Duodenal mucosa (tissue), 2 donors: ENCODE measurements around the gene TVP23A.

Experiments used
- H3K27ac ChIP-seq: one replicate; pipeline ENCODE4 v1.7.0; 2013; ENCODE audit warnings: low read depth, low read length
- H3K27me3 ChIP-seq, 2 donors: one replicate each; pipeline ENCODE4 v1.7.0; 2013; ENCODE audit warnings: low read length in 2 of 2, control low read depth in 1 of 2; ENCODE audit not compliant: insufficient read depth in 2 of 2, control insufficient read depth in 1 of 2
- H3K36me3 ChIP-seq, 2 donors: one replicate each; pipeline ENCODE4 v1.7.0; 2013; ENCODE audit warnings: low read length in 2 of 2, control low read depth in 1 of 2; ENCODE audit not compliant: insufficient read depth in 2 of 2, control insufficient read depth in 1 of 2
- H3K4me1 ChIP-seq, 2 donors: one replicate each; pipeline ENCODE4 v1.7.0; 2013; ENCODE audit warnings: low read length in 2 of 2, control low read depth in 1 of 2; ENCODE audit not compliant: insufficient read depth in 2 of 2, control insufficient read depth in 1 of 2
- H3K4me3 ChIP-seq, 2 donors: one replicate each; pipeline ENCODE4 v1.7.0; 2013; ENCODE audit warnings: low read length in 2 of 2, low read depth in 1 of 2
- H3K9ac ChIP-seq, 2 donors: one replicate each; pipeline ENCODE4 v1.7.0; 2013; ENCODE audit warnings: low read length in 2 of 2, low read depth in 1 of 2
- H3K9me3 ChIP-seq, 2 donors: one replicate each; pipeline ENCODE4 v1.7.0; 2013; ENCODE audit warnings: low read length in 2 of 2, control low read depth in 1 of 2; ENCODE audit not compliant: control insufficient read depth in 1 of 2

Gene TVP23A

GRCh38 chr16:10776280-10776679 is 42.3 kb downstream of the TVP23A start:
- no peaks in the 10 kb centered on the region for H3K4me1 ChIP-seq
- no peak overlapping the region for H3K4me3 ChIP-seq

GRCh38 chr16:10770907-10771306 is 47.7 kb downstream of the TVP23A start:
- Histone ChIP-seq H3K27ac (no peak overlapping the region), H3K36me3 (peaks cover 6 to 20% of the 10 kb centered on the region in 2 donors), H3K27me3 (no peaks in the 10 kb centered on the region), H3K4me3 (no peak overlapping the region), H3K9me3 (no peaks in the 10 kb centered on the region), H3K9ac (no peak overlapping the region), H3K4me1 (no peaks in the 10 kb centered on the region)

More at GRCh38 chr16:10776280-10776679, 42.3 kb downstream of the TVP23A start:
- H3K27ac ChIP-seq = no peak overlapping the region
- H3K9me3 ChIP-seq = no peaks in the 10 kb centered on the region
- no peaks in the 10 kb centered on the region for H3K36me3 ChIP-seq
- no peaks in the 10 kb centered on the region for H3K27me3 ChIP-seq
- no peak overlapping the region for H3K9ac ChIP-seq

- peaks cover 6 to 29% of the 10 kb centered on the region in 2 donors for H3K36me3 ChIP-seq
- no peaks in the 10 kb centered on the region for H3K4me1 ChIP-seq
Observed at GRCh38 chr16:10769381-10769780, 49.2 kb downstream of the TVP23A start.

GRCh38 chr16:10767127-10767526 is 51.5 kb downstream of the TVP23A start:
- H3K27ac ChIP-seq = no peak overlapping the region
- peaks cover 6 to 47% of the 10 kb centered on the region in 2 donors for H3K36me3 ChIP-seq
- H3K4me3 ChIP-seq = no peak overlapping the region
- no peaks in the 10 kb centered on the region for H3K9me3 ChIP-seq
- H3K27me3 ChIP-seq = no peaks in the 10 kb centered on the region
- H3K4me1 ChIP-seq = no peaks in the 10 kb centered on the region
- H3K9ac ChIP-seq = no peak overlapping the region

More at GRCh38 chr16:10769381-10769780, 49.2 kb downstream of the TVP23A start:
- no peak overlapping the region for H3K4me3 ChIP-seq
- H3K9me3 ChIP-seq = no peaks in the 10 kb centered on the region
- H3K9ac ChIP-seq = no peak overlapping the region
- no peak overlapping the region for H3K27ac ChIP-seq
- no peaks in the 10 kb centered on the region for H3K27me3 ChIP-seq

- H3K27ac ChIP-seq = no peak overlapping the region
- no peak overlapping the region for H3K9ac ChIP-seq
- no peaks in the 10 kb centered on the region for H3K4me1 ChIP-seq
- H3K27me3 ChIP-seq = no peaks in the 10 kb centered on the region
- peaks cover 10 to 59% of the 10 kb centered on the region in 2 donors for H3K36me3 ChIP-seq
- no peak overlapping the region for H3K4me3 ChIP-seq
- no peaks in the 10 kb centered on the region for H3K9me3 ChIP-seq
Observed at GRCh38 chr16:10765772-10766171, 52.8 kb downstream of the TVP23A start.

- Histone ChIP-seq H3K27ac (no peak overlapping the region), H3K9me3 (no peaks in the 10 kb centered on the region), H3K9ac (no peak overlapping the region), H3K36me3 (peaks cover 19 to 74% of the 10 kb centered on the region in 2 donors), H3K4me1 (no peaks in the 10 kb centered on the region), H3K4me3 (no peak overlapping the region), H3K27me3 (no peaks in the 10 kb centered on the region)
Observed at GRCh38 chr16:10763456-10763855, 55.1 kb downstream of the TVP23A start.

GRCh38 chr16:10762336-10763016 is 56.1 kb downstream of the TVP23A start:
- Histone ChIP-seq H3K9ac (no peak overlapping the region), H3K4me1 (no peaks in the 10 kb centered on the region), H3K36me3 (peaks cover 18 to 84% of the 10 kb centered on the region in 2 donors), H3K4me3 (no peak overlapping the region), H3K9me3 (no peaks in the 10 kb centered on the region), H3K27ac (no peak overlapping the region), H3K27me3 (no peaks in the 10 kb centered on the region)

- H3K27me3 ChIP-seq = no peaks in the 10 kb centered on the region
Observed at GRCh38 chr16:10761373-10761772, 57.2 kb downstream of the TVP23A start.

GRCh38 chr16:10760858-10761257 is 57.7 kb downstream of the TVP23A start:
- peaks cover 22 to 84% of the 10 kb centered on the region in 2 donors for H3K36me3 ChIP-seq
- H3K4me1 ChIP-seq = no peaks in the 10 kb centered on the region
- H3K9me3 ChIP-seq = no peaks in the 10 kb centered on the region
- H3K9ac ChIP-seq = no peak overlapping the region
- no peak overlapping the region for H3K4me3 ChIP-seq
- no peak overlapping the region for H3K27ac ChIP-seq
- no peaks in the 10 kb centered on the region for H3K27me3 ChIP-seq

More at GRCh38 chr16:10761373-10761772, 57.2 kb downstream of the TVP23A start:
- Histone ChIP-seq H3K4me1 (no peaks in the 10 kb centered on the region), H3K9me3 (no peaks in the 10 kb centered on the region), H3K27ac (no peak overlapping the region), H3K36me3 (peaks cover 22 to 84% of the 10 kb centered on the region in 2 donors), H3K9ac (no peak overlapping the region), H3K4me3 (no peak overlapping the region)

GRCh38 chr16:10756574-10756973 is 62.0 kb downstream of the TVP23A start:
- Histone ChIP-seq H3K27me3 (no peaks in the 10 kb centered on the region), H3K4me3 (no peak overlapping the region), H3K36me3 (peaks cover 31 to 86% of the 10 kb centered on the region in 2 donors), H3K27ac (no peak overlapping the region), H3K9me3 (no peaks in the 10 kb centered on the region), H3K9ac (no peak overlapping the region), H3K4me1 (peaks cover 0 to 2% of the 10 kb centered on the region in 2 donors)
